Left ventricle myocardium inferior (tissue), 1 donor: ENCODE data around the gene OR2AG1. TPM values are rescaled to one million over a fixed set of nuclear protein-coding genes. Genes with fewer than 3 reads are reported as not detected.

ENCODE experiments used
- DNase-seq: peaks from one replicate; pipeline ENCODE4 v3.0.0-alpha.2; 2020
- H3K27ac ChIP-seq: fragments of 200-600 bp; replicated peaks from 2 replicates; pipeline ENCODE4 v1.8.0; 2021
- H3K27me3 ChIP-seq: fragments of 200-600 bp; 2 replicates; pipeline ENCODE4 v1.8.0; 2021; ENCODE audit warnings: low read depth
- H3K36me3 ChIP-seq: fragments of 200-600 bp; 2 replicates; pipeline ENCODE4 v1.8.0; 2021
- H3K4me1 ChIP-seq: fragments of 200-600 bp; 2 replicates; pipeline ENCODE4 v1.8.0; 2021
- H3K4me3 ChIP-seq: fragments of 200-600 bp; 2 replicates; pipeline ENCODE4 v1.8.0; 2021; ENCODE audit warnings: mild to moderate bottlenecking, moderate library complexity
- H3K9me3 ChIP-seq: fragments of 200-600 bp; replicated peaks from 2 replicates; pipeline ENCODE4 v1.8.0; 2021
- CTCF ChIP-seq: fragments of 200-600 bp; IDR thresholded peaks from 2 replicates; pipeline ENCODE4 v1.8.0; 2021; ENCODE audit warnings: antibody characterized with exemption, mild to moderate bottlenecking, borderline replicate concordance
- intact Hi-C: fragments of 100-400 bp; cut with micrococcal nuclease; formaldehyde crosslinking; loops from one replicate; pipeline ENCODE4 v1.11.0; 2022
- total RNA-seq: library from RNA; stranded (reverse); fragmentation: NEBNext Ultra II Directional; extraction: Animal tissue kit (Norgen Biotek cat#: 25700); gene quantifications from one replicate; pipeline ENCODE4 v1.2.1, GENCODE V29; 2021
- donor health status: DM: no; HTN: yes; CAD: no; lungs with severe emphysema.

The OR2AG1 gene
- total RNA-seq, 1 donor from 2014 or later: not detected

- Histone ChIP-seq H3K27ac (peak overlapping the region; percentile 85), H3K4me3 (peak overlapping the region; percentile 60), H3K4me1 (peaks cover 21% of the 10 kb centered on the region), H3K36me3 (no peaks in the 10 kb centered on the region), H3K27me3 (no peaks in the 10 kb centered on the region), H3K9me3 (no peaks in the 10 kb centered on the region)
- intact Hi-C loops: no loop called here
- no peak for TF ChIP-seq CTCF
- DNase-seq: no peak
These were observed 36.7 kb upstream of the OR2AG1 start for GRCh38 chr11:6746086-6746618.

GRCh38 chr11:6746626-6747025, 36.2 kb upstream of the OR2AG1 start:
- H3K27me3 ChIP-seq: no peaks in the 10 kb centered on the region
- intact Hi-C loops: no loop called here
- peak overlapping the region; percentile 85 for H3K27ac ChIP-seq
- no peaks in the 10 kb centered on the region for H3K9me3 ChIP-seq
- H3K4me1 ChIP-seq: peaks cover 21% of the 10 kb centered on the region
- TF ChIP-seq CTCF: no peak
- DNase-seq: no peak
- no peaks in the 10 kb centered on the region for H3K36me3 ChIP-seq
- H3K4me3 ChIP-seq: peak overlapping the region; percentile 60

- H3K27me3 ChIP-seq: no peaks in the 10 kb centered on the region
- TF ChIP-seq CTCF: no peak
- H3K4me1 ChIP-seq: peaks cover 21% of the 10 kb centered on the region
- H3K9me3 ChIP-seq: no peaks in the 10 kb centered on the region
- no peak overlapping the region for H3K4me3 ChIP-seq
- intact Hi-C loops: no loop called here
- no peak for DNase-seq
- no peaks in the 10 kb centered on the region for H3K36me3 ChIP-seq
- H3K27ac ChIP-seq: peak overlapping the region; percentile 85
These were observed 35.6 kb upstream of the OR2AG1 start for GRCh38 chr11:6747097-6747668.

- TF ChIP-seq CTCF: peak; percentile 96
- no peak overlapping the region for H3K27ac ChIP-seq
- intact Hi-C loops: loop anchor here (5.0 kb wide), 1 partner anchor 48 kb away; no protein-coding TSS in a partner anchor
- no peaks in the 10 kb centered on the region for H3K4me1 ChIP-seq
- no peak for DNase-seq
- no peaks in the 10 kb centered on the region for H3K9me3 ChIP-seq
- no peaks in the 10 kb centered on the region for H3K36me3 ChIP-seq
- no peaks in the 10 kb centered on the region for H3K27me3 ChIP-seq
- H3K4me3 ChIP-seq: no peak overlapping the region
These were observed 27.4 kb upstream of the OR2AG1 start for GRCh38 chr11:6755303-6755952.

GRCh38 chr11:6755953-6756347, 26.9 kb upstream of the OR2AG1 start:
- Histone ChIP-seq H3K36me3 (no peaks in the 10 kb centered on the region), H3K9me3 (no peaks in the 10 kb centered on the region), H3K27me3 (no peaks in the 10 kb centered on the region), H3K27ac (no peak overlapping the region), H3K4me1 (no peaks in the 10 kb centered on the region), H3K4me3 (no peak overlapping the region)
- intact Hi-C loops: loop anchor here (5.0 kb wide), 1 partner anchor 49 kb away; no protein-coding TSS in a partner anchor
- no peak for TF ChIP-seq CTCF
- no peak for DNase-seq
